GM12891 (cell line): ENCODE data around the gene MMADHC.

Experiments used
- POLR2A ChIP-seq: IDR thresholded peaks from 2 replicates; pipeline ENCODE4 v1.6.1; 2011; ENCODE audit warnings: low read depth, low read length, control low read depth
- POLR2AphosphoS5 ChIP-seq: IDR thresholded peaks from 2 replicates; pipeline ENCODE4 v1.6.1; 2011; ENCODE audit warnings: low read depth, low read length, control low read depth
- SPI1 ChIP-seq: IDR thresholded peaks from 2 replicates; pipeline ENCODE4 v1.6.1; 2011; ENCODE audit warnings: low read depth, low read length, control low read depth
- TAF1 ChIP-seq: IDR thresholded peaks from 2 replicates; pipeline ENCODE4 v1.6.1; 2011; ENCODE audit warnings: low read depth, low read length, control low read depth

DNA sequence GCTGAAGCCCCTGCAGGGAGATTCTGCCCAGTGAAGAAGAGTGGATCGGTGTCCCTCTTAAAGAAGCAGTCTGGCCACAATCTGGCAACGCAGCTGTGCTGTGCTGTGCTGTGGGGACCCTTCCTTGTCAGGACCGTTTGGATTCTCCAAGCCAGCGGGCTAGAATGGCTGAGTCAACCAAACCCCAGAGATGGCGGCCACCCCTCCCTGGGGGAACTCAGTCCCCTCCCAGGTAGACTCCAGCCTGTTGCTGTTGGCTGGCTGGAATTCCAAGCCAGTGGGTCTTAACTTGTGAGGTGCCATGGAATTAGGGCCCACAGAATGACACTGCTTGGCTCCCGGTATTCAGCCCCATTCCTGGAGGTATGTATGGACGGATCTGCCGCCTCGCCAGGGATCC lies 62.3 kb downstream of the MMADHC start:
- TF ChIP-seq POLR2AphosphoS5 (no peak), POLR2A (no peak), TAF1 (no peak), SPI1 (no peak)
